Airway epithelial cell (primary cell): ENCODE results near the gene CMTM8. TPM values are rescaled to one million over a fixed set of nuclear protein-coding genes. Genes with fewer than 3 reads are reported as not detected.

ENCODE experiments used
- total RNA-seq: library from RNA; depleted of rRNA; stranded (reverse); fragments of >200 nt; gene quantifications from 2 replicates; pipeline ENCODE4 v1.2.3, GENCODE V29; 2015

The CMTM8 gene, protein sequence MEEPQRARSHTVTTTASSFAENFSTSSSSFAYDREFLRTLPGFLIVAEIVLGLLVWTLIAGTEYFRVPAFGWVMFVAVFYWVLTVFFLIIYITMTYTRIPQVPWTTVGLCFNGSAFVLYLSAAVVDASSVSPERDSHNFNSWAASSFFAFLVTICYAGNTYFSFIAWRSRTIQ
- total RNA-seq, result 6.9 and 7.8 TPM in 2 replicates

GRCh38 chr3:32238453-32239306, at the start of gene CMTM8:
TSS of gene CMTM8 (plus strand) at chr3:32238680. CDS start at chr3:32238973, 293 bp downstream.

GRCh38 chr3:32391643-32392535, 153.4 kb downstream of the CMTM8 start, which contains the start of gene CMTM7:
TSS of gene CMTM7 (plus strand) at chr3:32391853. CDS start at chr3:32391907, 54 bp downstream.

Other genes with a start within 250 kb of the CMTM8 start
- gene GPD1L, start 132.1 kb upstream of the CMTM8 start, total RNA-seq, result 10.9 and 11.6 TPM in 2 replicates
- 27.1 and 32.7 TPM in 2 replicates for gene CMTM7, start 153.2 kb downstream of the CMTM8 start, total RNA-seq